ENCODE results near the gene KLRG1. TPM values are rescaled to one million over a fixed set of nuclear protein-coding genes. Genes with fewer than 3 reads are reported as not detected.

KLRG1 gene
- total RNA-seq, 2 donors from 2014 or later = 0.36 to 4.5 TPM

DNA sequence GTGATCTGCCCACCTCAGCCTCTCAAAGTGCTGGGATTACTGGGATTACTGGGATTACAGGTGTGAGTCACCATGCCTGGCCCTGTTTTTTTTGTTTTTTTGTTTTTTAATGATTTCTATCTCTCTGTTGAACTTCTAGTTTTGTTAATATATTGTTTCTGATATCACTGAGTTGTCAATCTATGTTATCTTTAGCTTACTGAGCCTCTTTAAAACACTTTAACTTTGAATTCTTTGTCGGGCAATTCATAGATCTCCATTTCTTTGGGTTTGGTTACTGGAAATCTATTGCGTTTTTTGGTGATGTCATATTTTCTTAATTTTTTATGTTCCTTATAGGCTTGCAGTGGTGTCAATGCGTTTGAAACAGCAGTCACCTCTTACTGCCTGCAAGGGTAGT lies 9.2 kb upstream of the KLRG1 start:
- Histone ChIP-seq H3K36me3 (no peaks in the 10 kb centered on the region), H3K27ac (no peak overlapping the region), H3K27me3 (replicated peaks; ENCODE audit: insufficient read depth) (no peaks in the 10 kb centered on the region), H3K9me3 (no peaks in the 10 kb centered on the region), H3K4me1 (replicated peaks) (no peaks in the 10 kb centered on the region), H3K4me3 (no peak overlapping the region)
- intact Hi-C loops (cut with DNase I) = no loop called here
- TF ChIP-seq POLR2AphosphoS5 (IDR thresholded peaks at IDR 0.05) = no peak
- no peak for DNase-seq (ENCODE audit: low spot score)
- WGBS = 93% methylated on average over 3 of the region's 3 CpGs

GRCh38 chr12:8985213-8985754 lies 4.1 kb upstream of the KLRG1 start:
- intact Hi-C loops (cut with DNase I) = no loop called here
- TF ChIP-seq, protein P1, sequence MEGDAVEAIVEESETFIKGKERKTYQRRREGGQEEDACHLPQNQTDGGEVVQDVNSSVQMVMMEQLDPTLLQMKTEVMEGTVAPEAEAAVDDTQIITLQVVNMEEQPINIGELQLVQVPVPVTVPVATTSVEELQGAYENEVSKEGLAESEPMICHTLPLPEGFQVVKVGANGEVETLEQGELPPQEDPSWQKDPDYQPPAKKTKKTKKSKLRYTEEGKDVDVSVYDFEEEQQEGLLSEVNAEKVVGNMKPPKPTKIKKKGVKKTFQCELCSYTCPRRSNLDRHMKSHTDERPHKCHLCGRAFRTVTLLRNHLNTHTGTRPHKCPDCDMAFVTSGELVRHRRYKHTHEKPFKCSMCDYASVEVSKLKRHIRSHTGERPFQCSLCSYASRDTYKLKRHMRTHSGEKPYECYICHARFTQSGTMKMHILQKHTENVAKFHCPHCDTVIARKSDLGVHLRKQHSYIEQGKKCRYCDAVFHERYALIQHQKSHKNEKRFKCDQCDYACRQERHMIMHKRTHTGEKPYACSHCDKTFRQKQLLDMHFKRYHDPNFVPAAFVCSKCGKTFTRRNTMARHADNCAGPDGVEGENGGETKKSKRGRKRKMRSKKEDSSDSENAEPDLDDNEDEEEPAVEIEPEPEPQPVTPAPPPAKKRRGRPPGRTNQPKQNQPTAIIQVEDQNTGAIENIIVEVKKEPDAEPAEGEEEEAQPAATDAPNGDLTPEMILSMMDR (IDR thresholded peaks at IDR 0.05) = no peak
- no peak for TF ChIP-seq POLR2A (IDR thresholded peaks at IDR 0.05)
- no peak for TF ChIP-seq POLR2AphosphoS5 (IDR thresholded peaks at IDR 0.05)
- Histone ChIP-seq H3K27me3 (replicated peaks; ENCODE audit: insufficient read depth) (no peaks in the 10 kb centered on the region), H3K4me1 (replicated peaks) (no peaks in the 10 kb centered on the region), H3K9me3 (no peaks in the 10 kb centered on the region), H3K36me3 (no peaks in the 10 kb centered on the region), H3K4me3 (no peak overlapping the region), H3K27ac (no peak overlapping the region)
- 94% methylated on average over 1 of the region's 1 CpG for WGBS
- no peak for DNase-seq (ENCODE audit: low spot score)

- Histone ChIP-seq H3K36me3 (no peaks in the 10 kb centered on the region), H3K9me3 (no peaks in the 10 kb centered on the region), H3K4me1 (replicated peaks) (no peaks in the 10 kb centered on the region), H3K4me3 (no peak overlapping the region), H3K27ac (no peak overlapping the region), H3K27me3 (replicated peaks; ENCODE audit: insufficient read depth) (no peaks in the 10 kb centered on the region)
- intact Hi-C loops (cut with DNase I) = no loop called here
- no peak for TF ChIP-seq POLR2AphosphoS5 (IDR thresholded peaks at IDR 0.05)
- TF ChIP-seq, protein P1 (IDR thresholded peaks at IDR 0.05) = no peak
- no peak for TF ChIP-seq POLR2A (IDR thresholded peaks at IDR 0.05)
- DNase-seq (ENCODE audit: low spot score) = no peak
These were observed 2.2 kb upstream of the KLRG1 start for GRCh38 chr12:8987163-8987562.

DNA sequence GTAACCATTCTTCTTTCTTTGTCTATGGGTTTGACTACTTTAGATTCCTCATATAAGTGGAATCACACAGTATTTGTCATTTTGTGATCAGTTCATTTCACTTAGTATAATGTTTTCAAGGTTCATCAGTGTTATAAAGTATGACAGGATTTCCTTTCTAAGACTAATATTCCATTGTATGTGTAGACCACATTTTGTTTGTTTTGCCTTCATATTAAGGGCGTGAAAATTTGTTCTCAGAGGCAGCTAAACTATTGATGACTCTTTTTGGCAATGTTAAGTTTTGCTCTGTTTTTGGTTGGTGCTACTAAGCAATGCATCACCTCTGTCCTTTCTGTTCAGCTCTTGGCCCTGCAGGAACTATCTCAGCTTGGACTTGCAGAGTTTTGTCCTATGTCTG lies 1.7 kb upstream of the KLRG1 start:
- H3K36me3 ChIP-seq = no peaks in the 10 kb centered on the region
- no peaks in the 10 kb centered on the region for H3K4me1 ChIP-seq (replicated peaks)
- TF ChIP-seq POLR2A (IDR thresholded peaks at IDR 0.05) (no peak), POLR2AphosphoS5 (IDR thresholded peaks at IDR 0.05) (no peak)
- TF ChIP-seq, protein P1 (IDR thresholded peaks at IDR 0.05) = no peak
- no peak overlapping the region for H3K27ac ChIP-seq
- no peaks in the 10 kb centered on the region for H3K9me3 ChIP-seq
- DNase-seq (ENCODE audit: low spot score) = no peak
- 81% methylated on average over 1 of the region's 1 CpG for WGBS
- intact Hi-C loops (cut with DNase I) = no loop called here
- no peak overlapping the region for H3K4me3 ChIP-seq
- no peaks in the 10 kb centered on the region for H3K27me3 ChIP-seq (replicated peaks; ENCODE audit: insufficient read depth)

GRCh38 chr12:8991371-8992345 lies 2.3 kb downstream of the KLRG1 start:
- 48% methylated on average over 6 of the region's 6 CpGs for WGBS
- intact Hi-C loops (cut with DNase I) = no loop called here
- H3K27me3 ChIP-seq (replicated peaks; ENCODE audit: insufficient read depth) = no peaks in the 10 kb centered on the region
- no peaks in the 10 kb centered on the region for H3K9me3 ChIP-seq
- no peaks in the 10 kb centered on the region for H3K4me1 ChIP-seq (replicated peaks)
- no peak for DNase-seq (ENCODE audit: low spot score)
- TF ChIP-seq POLR2A (IDR thresholded peaks at IDR 0.05) = no peak
- TF ChIP-seq, protein P1 (IDR thresholded peaks at IDR 0.05) = no peak
- TF ChIP-seq POLR2AphosphoS5 (IDR thresholded peaks at IDR 0.05) = no peak
- H3K27ac ChIP-seq = no peak overlapping the region
- H3K36me3 ChIP-seq = no peaks in the 10 kb centered on the region
- H3K4me3 ChIP-seq = no peak overlapping the region
